AG09309 (cell line): Measurements from ENCODE around the gene ERI3.

Experiments
- DNase-seq: peaks from one replicate; pipeline ENCODE4 v3.0.0-alpha.2; 2010; ENCODE audit warnings: low read depth
- H3K4me3 ChIP-seq: 2 replicates; pipeline ENCODE4 v1.5.1; 2011; ENCODE audit warnings: mild to moderate bottlenecking, low read depth, low read length, moderate library complexity; ENCODE audit not compliant: control insufficient read depth
- TF ChIP-seq, protein P1 (sequence below): IDR thresholded peaks from 2 replicates; pipeline ENCODE4 v1.5.1; 2011; ENCODE audit warnings: mild to moderate bottlenecking, low read depth, low read length, inconsistent platforms; ENCODE audit not compliant: insufficient read depth, control insufficient read depth; ENCODE audit errors: missing control alignments

Gene ERI3

DNA sequence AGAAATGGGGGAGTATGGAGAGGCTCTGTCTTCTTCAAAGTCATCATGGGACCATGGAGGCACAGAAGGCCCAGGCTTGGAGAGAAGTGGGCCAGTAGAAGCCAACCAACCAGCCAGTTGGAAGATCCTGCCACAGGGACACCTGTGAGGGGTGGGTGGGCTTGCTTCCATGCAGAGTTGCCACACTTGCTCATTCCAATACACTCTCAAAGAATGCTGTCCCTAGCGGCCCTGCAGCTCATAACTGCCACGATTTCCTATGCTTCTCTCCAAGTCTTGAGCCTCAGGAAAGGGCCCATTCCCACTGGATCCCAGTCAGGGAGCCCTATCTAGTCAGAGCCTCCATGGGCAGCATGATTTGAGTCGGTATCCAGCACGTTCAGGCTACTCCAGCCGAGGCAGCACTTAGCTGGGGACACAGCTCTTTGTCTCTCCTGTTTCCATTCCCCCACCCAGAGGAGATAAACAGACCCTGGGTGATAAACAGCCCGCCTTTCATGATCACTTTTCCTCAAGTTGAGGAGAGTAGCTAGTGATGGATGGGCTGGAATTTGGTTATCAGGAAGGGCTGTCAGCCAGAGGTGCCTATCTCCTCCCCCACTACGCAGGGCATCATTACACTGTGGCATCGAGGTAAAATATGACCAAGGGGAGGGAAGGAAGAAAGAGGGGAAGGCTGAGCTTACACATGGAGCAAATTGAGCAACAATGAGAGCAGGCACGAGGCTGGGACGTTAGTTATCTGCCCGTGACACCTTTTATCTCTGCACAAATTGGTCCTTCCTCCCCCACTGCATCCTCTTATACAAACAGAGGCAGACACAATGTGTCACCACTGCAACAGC, 64.6 kb downstream of the ERI3 start:
- TF ChIP-seq, protein P1, sequence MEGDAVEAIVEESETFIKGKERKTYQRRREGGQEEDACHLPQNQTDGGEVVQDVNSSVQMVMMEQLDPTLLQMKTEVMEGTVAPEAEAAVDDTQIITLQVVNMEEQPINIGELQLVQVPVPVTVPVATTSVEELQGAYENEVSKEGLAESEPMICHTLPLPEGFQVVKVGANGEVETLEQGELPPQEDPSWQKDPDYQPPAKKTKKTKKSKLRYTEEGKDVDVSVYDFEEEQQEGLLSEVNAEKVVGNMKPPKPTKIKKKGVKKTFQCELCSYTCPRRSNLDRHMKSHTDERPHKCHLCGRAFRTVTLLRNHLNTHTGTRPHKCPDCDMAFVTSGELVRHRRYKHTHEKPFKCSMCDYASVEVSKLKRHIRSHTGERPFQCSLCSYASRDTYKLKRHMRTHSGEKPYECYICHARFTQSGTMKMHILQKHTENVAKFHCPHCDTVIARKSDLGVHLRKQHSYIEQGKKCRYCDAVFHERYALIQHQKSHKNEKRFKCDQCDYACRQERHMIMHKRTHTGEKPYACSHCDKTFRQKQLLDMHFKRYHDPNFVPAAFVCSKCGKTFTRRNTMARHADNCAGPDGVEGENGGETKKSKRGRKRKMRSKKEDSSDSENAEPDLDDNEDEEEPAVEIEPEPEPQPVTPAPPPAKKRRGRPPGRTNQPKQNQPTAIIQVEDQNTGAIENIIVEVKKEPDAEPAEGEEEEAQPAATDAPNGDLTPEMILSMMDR: no peak
- H3K4me3 ChIP-seq: no peak overlapping the region
- no peak for DNase-seq

DNA sequence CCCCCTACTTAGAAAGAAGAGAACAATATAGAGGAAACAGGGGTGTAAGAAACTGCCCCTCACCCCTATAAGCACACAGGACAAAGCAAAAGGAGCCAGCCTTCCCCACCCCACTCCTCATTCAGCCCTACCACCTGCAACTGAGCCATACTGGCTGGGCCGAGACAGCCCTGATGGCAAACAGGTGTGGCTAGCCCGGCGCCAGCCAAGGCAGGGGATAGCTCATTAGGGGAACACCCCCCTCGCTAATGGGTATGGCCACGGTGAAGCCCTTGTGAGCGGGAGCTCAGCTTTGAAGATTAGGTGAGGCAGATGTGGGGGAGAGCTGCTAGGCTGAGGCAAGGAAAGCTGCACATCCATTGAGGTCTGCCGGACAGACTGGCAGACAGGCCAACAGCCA, 65.5 kb downstream of the ERI3 start:
- DNase-seq: no peak
- no peak overlapping the region for H3K4me3 ChIP-seq
- TF ChIP-seq, protein P1: no peak

DNA sequence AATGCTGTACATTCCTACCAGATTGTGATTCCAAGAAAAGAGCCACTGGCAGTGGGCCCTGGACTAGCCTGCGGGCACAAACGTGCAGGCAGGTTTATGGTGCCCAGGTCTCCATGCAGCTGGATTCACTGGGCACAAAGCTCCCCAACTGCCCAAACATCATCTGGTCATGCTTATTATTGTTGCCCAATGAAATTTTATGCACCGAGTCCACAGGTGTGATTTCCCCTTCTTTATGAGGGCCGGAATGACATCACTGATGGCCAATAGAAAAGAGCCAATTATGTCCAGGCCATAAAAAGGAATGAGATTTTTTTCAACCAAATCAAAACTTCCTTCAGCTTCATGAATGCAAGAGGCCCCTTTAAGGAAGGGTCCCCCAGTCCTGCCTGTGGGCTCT, 66.2 kb downstream of the ERI3 start:
- TF ChIP-seq, protein P1: no peak
- no peak overlapping the region for H3K4me3 ChIP-seq
- no peak for DNase-seq

DNA sequence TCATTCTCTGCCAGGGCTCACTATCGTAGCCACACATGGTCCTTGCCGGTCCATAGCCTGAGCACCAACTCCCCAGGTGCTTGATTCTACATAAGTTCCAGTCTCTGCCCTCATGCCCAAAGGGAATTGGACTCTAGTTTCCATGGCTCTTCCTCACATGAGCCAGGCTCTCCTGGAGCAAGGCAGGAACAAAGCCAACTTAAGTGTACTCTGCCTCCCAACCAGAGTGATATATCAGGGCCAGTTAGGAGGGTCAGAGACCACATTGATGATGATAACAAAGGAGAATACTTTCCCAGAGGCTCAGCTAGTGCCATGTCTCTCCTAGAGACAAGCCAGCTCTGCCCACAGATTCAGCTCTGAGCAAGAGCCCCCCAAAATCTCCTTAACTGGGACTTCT, 70.9 kb downstream of the ERI3 start:
- DNase-seq: no peak
- TF ChIP-seq, protein P1: no peak
- H3K4me3 ChIP-seq: no peak overlapping the region

DNA sequence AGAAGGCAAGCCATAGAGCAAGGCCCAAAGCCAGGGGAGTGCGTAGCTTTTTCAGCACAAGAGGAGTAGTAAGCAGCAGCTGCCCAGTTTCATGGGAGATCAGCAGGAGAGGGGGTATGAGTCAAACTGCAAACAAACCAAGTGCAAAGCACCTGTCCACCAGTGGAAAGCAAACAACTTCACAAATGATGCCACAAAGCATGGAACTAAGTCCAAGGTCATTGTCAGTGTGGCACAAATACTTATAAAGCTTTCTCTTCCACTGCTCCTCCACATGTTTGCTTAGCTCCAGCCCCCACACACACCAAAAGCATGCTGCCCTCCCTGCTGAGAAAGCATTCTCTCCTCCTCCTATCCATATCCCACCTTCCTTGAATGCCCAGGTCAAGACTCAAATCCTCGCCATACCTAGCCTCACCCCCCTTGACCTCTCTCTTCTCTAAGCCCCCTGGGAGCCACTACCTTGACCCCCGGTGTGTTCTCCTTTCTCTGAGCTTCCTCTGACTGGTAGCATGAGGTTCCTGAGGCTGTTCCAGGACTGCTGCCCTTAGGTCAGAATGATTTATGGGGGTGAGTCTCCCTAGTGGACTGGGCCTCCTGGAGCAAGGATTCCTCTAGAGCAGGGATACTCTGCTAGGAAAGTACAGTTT, 71.4 kb downstream of the ERI3 start:
- H3K4me3 ChIP-seq: no peak overlapping the region
- DNase-seq: no peak
- TF ChIP-seq, protein P1: no peak

DNA sequence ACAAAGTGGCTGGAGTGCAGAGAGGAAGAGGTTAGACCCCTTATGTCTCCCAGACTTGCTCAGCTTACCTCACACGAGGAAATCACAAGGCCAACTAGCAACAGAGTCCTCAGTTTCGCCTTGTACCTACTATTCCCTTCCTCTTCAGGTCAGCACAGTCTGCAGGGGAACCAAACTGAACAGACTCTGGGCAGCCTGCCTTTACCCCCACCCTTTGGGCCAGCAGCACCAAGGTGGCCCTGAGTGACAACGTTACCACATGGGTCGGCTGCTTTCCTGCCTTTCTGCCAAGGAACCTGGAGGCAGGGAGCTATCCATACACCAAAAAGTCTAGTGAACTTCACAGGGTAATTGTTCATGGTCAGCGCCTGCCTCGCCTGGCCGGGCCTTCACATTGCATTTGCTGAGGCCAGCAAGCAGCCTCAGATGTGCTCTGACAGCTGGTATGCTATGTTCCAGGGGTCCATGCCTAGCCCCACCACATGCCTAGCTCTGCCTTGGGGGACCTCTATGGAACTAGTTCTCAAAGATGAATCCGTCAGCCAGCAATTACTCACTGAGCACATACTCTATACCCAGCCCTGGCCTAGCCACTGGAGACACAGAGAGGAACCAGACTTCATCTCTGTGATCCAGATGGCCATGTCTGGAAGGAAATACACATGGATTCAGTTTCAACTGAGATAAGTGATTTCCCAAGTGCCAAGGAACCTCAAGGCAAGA, 72.2 kb downstream of the ERI3 start:
- TF ChIP-seq, protein P1: no peak
- no peak for DNase-seq
- H3K4me3 ChIP-seq: no peak overlapping the region
